ENCODE results near the gene CNTNAP2. TPM values are rescaled to one million over a fixed set of nuclear protein-coding genes. Genes with fewer than 3 reads are reported as not detected.

CNTNAP2 gene
- total RNA-seq, 1 experiment from 2014 or later = 0.03 TPM

DNA sequence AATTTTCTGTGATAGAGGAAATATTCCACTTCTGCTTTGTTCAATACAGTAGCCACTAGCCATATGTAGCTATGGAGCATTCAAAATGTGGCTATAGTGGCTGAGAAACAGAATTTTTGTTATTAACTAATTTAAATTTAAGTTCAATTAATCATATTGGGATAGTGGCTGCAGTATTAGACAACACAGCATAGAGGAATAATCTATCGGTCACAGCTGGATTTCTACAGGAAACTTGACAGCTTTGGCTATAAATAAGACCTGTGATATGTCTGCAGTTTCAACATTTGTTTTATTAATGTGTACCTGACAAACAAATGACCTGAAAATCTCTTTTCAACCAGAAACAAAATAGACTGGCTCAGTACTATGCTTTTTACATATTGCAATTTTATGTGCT lies 953.2 kb downstream of the CNTNAP2 start:
- H3K27ac ChIP-seq (ENCODE audit: low read length) = no peak overlapping the region
- intact Hi-C loops (cut with micrococcal nuclease; ENCODE audit: unreplicated experiment) = no loop called here
- no peak for ATAC-seq
- no peaks in the 10 kb centered on the region for H3K9me3 ChIP-seq (ENCODE audit: control insufficient read depth, insufficient read depth, low read depth, low read length)
- ChIA-PET POLR2A (no interaction called here), CTCF (no interaction called here)
- no peak overlapping the region for H3K4me3 ChIP-seq (ENCODE audit: low read depth in 2 of 2, low read length in 2 of 2)
- no peak for DNase-seq (ENCODE audit: low read depth, low spot score)
- no peaks in the 10 kb centered on the region for H3K27me3 ChIP-seq (ENCODE audit: control insufficient read depth, insufficient read depth, low read length)
- H3K36me3 ChIP-seq (ENCODE audit: control insufficient read depth, insufficient read depth, low read length) = no peaks in the 10 kb centered on the region
- in situ Hi-C loops (cut with HindIII; ENCODE audit: low pct_unique_long_range_greater_than_20kb, low sequenced_read_pairs) = no loop called here
- no peaks in the 10 kb centered on the region for H3K4me1 ChIP-seq (ENCODE audit: control insufficient read depth, insufficient read depth, low read length)
- TF ChIP-seq POLR2AphosphoS5 (IDR thresholded peaks at IDR 0.05; ENCODE audit: low read depth, low read length) (no peak), SIN3A (IDR thresholded peaks at IDR 0.05; ENCODE audit: borderline replicate concordance, insufficient read depth, low read depth, low read length) (no peak)
- no TSS peak for BruUV-seq (replicated peaks)

DNA sequence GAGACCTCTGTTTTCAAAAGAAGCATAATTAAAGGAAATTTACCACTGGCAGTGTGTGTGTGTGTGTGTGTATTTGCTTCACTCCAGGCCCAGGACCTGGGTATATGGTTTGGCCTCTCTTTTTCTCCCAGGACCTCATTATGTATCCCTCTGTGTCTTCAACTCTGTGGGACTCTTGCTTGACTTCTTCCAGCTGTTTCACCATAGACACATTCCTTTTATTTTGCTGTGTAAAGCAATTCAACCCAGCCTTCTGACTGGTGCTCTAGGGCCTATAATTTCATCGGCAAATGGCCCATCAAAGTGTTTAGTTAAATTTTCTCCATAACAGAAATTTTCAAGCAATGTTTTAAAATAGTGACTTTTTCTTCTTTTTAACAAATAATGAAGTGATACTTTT lies 954.3 kb downstream of the CNTNAP2 start:
- Histone ChIP-seq H3K27ac (ENCODE audit: low read length) (no peak overlapping the region), H3K4me1 (ENCODE audit: control insufficient read depth, insufficient read depth, low read length) (no peaks in the 10 kb centered on the region), H3K36me3 (ENCODE audit: control insufficient read depth, insufficient read depth, low read length) (no peaks in the 10 kb centered on the region), H3K9me3 (ENCODE audit: control insufficient read depth, insufficient read depth, low read depth, low read length) (no peaks in the 10 kb centered on the region), H3K4me3 (ENCODE audit: low read depth in 2 of 2, low read length in 2 of 2) (no peak overlapping the region), H3K27me3 (ENCODE audit: control insufficient read depth, insufficient read depth, low read length) (no peaks in the 10 kb centered on the region)
- in situ Hi-C loops (cut with HindIII; ENCODE audit: low pct_unique_long_range_greater_than_20kb, low sequenced_read_pairs) = no loop called here
- ATAC-seq (no peak), DNase-seq (ENCODE audit: low read depth, low spot score) (no peak)
- BruUV-seq (replicated peaks) = no TSS peak
- intact Hi-C loops (cut with micrococcal nuclease; ENCODE audit: unreplicated experiment) = no loop called here
- TF ChIP-seq, protein P1, sequence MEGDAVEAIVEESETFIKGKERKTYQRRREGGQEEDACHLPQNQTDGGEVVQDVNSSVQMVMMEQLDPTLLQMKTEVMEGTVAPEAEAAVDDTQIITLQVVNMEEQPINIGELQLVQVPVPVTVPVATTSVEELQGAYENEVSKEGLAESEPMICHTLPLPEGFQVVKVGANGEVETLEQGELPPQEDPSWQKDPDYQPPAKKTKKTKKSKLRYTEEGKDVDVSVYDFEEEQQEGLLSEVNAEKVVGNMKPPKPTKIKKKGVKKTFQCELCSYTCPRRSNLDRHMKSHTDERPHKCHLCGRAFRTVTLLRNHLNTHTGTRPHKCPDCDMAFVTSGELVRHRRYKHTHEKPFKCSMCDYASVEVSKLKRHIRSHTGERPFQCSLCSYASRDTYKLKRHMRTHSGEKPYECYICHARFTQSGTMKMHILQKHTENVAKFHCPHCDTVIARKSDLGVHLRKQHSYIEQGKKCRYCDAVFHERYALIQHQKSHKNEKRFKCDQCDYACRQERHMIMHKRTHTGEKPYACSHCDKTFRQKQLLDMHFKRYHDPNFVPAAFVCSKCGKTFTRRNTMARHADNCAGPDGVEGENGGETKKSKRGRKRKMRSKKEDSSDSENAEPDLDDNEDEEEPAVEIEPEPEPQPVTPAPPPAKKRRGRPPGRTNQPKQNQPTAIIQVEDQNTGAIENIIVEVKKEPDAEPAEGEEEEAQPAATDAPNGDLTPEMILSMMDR (IDR thresholded peaks at IDR 0.05) = no peak
- TF ChIP-seq POLR2AphosphoS5 (IDR thresholded peaks at IDR 0.05; ENCODE audit: low read depth, low read length) = no peak
- TF ChIP-seq TCF7L2 (IDR thresholded peaks at IDR 0.05; ENCODE audit: low read depth, low read length) = no peak
- no peak for TF ChIP-seq SIN3A (IDR thresholded peaks at IDR 0.05; ENCODE audit: borderline replicate concordance, insufficient read depth, low read depth, low read length)
- TF ChIP-seq, protein P2, sequence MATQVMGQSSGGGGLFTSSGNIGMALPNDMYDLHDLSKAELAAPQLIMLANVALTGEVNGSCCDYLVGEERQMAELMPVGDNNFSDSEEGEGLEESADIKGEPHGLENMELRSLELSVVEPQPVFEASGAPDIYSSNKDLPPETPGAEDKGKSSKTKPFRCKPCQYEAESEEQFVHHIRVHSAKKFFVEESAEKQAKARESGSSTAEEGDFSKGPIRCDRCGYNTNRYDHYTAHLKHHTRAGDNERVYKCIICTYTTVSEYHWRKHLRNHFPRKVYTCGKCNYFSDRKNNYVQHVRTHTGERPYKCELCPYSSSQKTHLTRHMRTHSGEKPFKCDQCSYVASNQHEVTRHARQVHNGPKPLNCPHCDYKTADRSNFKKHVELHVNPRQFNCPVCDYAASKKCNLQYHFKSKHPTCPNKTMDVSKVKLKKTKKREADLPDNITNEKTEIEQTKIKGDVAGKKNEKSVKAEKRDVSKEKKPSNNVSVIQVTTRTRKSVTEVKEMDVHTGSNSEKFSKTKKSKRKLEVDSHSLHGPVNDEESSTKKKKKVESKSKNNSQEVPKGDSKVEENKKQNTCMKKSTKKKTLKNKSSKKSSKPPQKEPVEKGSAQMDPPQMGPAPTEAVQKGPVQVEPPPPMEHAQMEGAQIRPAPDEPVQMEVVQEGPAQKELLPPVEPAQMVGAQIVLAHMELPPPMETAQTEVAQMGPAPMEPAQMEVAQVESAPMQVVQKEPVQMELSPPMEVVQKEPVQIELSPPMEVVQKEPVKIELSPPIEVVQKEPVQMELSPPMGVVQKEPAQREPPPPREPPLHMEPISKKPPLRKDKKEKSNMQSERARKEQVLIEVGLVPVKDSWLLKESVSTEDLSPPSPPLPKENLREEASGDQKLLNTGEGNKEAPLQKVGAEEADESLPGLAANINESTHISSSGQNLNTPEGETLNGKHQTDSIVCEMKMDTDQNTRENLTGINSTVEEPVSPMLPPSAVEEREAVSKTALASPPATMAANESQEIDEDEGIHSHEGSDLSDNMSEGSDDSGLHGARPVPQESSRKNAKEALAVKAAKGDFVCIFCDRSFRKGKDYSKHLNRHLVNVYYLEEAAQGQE (IDR thresholded peaks at IDR 0.05; ENCODE audit: insufficient read depth in 1 of 2, low read depth in 2 of 2, low read length in 1 of 2) = no peak
- ChIA-PET POLR2A (no interaction called here), CTCF (no interaction called here)

DNA sequence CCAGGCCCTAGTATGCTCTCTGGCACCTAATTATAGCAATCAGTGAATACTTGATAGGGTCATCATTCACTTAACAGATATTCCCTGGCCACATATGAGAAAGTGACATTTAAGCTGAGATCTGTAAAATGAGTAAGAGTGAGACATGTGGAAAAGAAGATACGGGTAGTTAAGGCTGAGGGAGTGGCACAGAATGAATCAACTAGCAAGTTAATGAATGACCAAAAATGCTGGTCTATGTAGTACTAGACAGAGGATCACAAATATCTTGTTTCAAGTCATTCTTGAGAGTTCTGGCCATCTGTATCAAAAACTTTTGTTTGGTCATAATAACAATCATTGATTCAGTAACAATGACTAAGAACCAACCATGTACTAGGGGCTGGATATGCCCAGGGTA lies 954.9 kb downstream of the CNTNAP2 start:
- POLR2A ChIA-PET = no interaction called here
- BruUV-seq (replicated peaks) = no TSS peak

More for the DNA sequence above, 954.9 kb downstream of the CNTNAP2 start:
- DNase-seq (ENCODE audit: low read depth, low spot score) (no peak), ATAC-seq (no peak)
- intact Hi-C loops (cut with micrococcal nuclease; ENCODE audit: unreplicated experiment) = no loop called here
- H3K27ac ChIP-seq (ENCODE audit: low read length) = no peak overlapping the region
- in situ Hi-C loops (cut with HindIII; ENCODE audit: low pct_unique_long_range_greater_than_20kb, low sequenced_read_pairs) = no loop called here
- TF ChIP-seq, protein P2 (IDR thresholded peaks at IDR 0.05; ENCODE audit: insufficient read depth in 1 of 2, low read depth in 2 of 2, low read length in 1 of 2) = no peak
- TF ChIP-seq POLR2AphosphoS5 (IDR thresholded peaks at IDR 0.05; ENCODE audit: low read depth, low read length) (no peak), TCF7L2 (IDR thresholded peaks at IDR 0.05; ENCODE audit: low read depth, low read length) (no peak), SIN3A (IDR thresholded peaks at IDR 0.05; ENCODE audit: borderline replicate concordance, insufficient read depth, low read depth, low read length) (no peak)
- TF ChIP-seq, protein P1 (IDR thresholded peaks at IDR 0.05) = no peak
- H3K4me1 ChIP-seq (ENCODE audit: control insufficient read depth, insufficient read depth, low read length) = no peaks in the 10 kb centered on the region
- CTCF ChIA-PET = no interaction called here
- H3K9me3 ChIP-seq (ENCODE audit: control insufficient read depth, insufficient read depth, low read depth, low read length) = no peaks in the 10 kb centered on the region
- H3K4me3 ChIP-seq (ENCODE audit: low read depth in 2 of 2, low read length in 2 of 2) = no peak overlapping the region
- no peaks in the 10 kb centered on the region for H3K27me3 ChIP-seq (ENCODE audit: control insufficient read depth, insufficient read depth, low read length)
- H3K36me3 ChIP-seq (ENCODE audit: control insufficient read depth, insufficient read depth, low read length) = no peaks in the 10 kb centered on the region
